K562 (cell line): Measurements from ENCODE around the gene SIGLEC6. TPM values are rescaled to one million over a fixed set of nuclear protein-coding genes. Genes with fewer than 3 reads are reported as not detected.

ENCODE experiments used
- C11orf30 ChIP-seq: fragments of 450-650 bp; IDR thresholded peaks from 2 replicates; pipeline ENCODE4 v1.6.1; 2016; ENCODE audit warnings: low read depth, mild to moderate bottlenecking
- MAFK ChIP-seq: IDR thresholded peaks from 2 replicates; pipeline ENCODE4 v1.6.1; 2011; ENCODE audit warnings: low read length, improper control_type of control experiment
- RBFOX2 ChIP-seq: fragments of 200-400 bp; formaldehyde crosslinking; IDR thresholded peaks from 2 replicates; pipeline ENCODE4 v1.6.1; 2017; ENCODE audit warnings: low read depth, mild to moderate bottlenecking, low read length, moderate library complexity
- TCF7 ChIP-seq: sonication (generic); IDR thresholded peaks from 2 replicates; pipeline ENCODE4 v1.6.1; 2016; ENCODE audit warnings: antibody characterized with exemption, borderline replicate concordance
- TEAD4 ChIP-seq, 2 experiments: sonication (generic) in 1 of 2; formaldehyde crosslinking in 1 of 2; IDR thresholded peaks; 2 replicates each; pipeline versions ENCODE4 v1.6.1 to v1.8.0; 2012 to 2022; ENCODE audit warnings: borderline replicate concordance in 1 of 2, inconsistent platforms in 1 of 2, low read length in 1 of 2, mild to moderate bottlenecking in 1 of 2, missing genetic modification reagents in 1 of 2
- ZBTB40 ChIP-seq, 2 experiments: fragments of 450-650 bp in 1 of 2; sonication (generic) in 1 of 2; formaldehyde crosslinking in 1 of 2; IDR thresholded peaks; 2 replicates each; pipeline versions ENCODE4 v1.7.1 to v1.9.0; 2016 to 2022; ENCODE audit warnings: inconsistent platforms in 1 of 2, mild to moderate bottlenecking in 1 of 2, missing genetic modification reagents in 1 of 2
- ZNF263 ChIP-seq: sonication (generic); formaldehyde crosslinking; IDR thresholded peaks from 2 replicates; pipeline ENCODE4 v1.8.0; 2022; ENCODE audit warnings: mild to moderate bottlenecking, missing genetic modification reagents, borderline replicate concordance
- ZNF511 ChIP-seq: sonication (generic); formaldehyde crosslinking; IDR thresholded peaks from 2 replicates; pipeline ENCODE4 v1.8.0; 2022; ENCODE audit warnings: mild to moderate bottlenecking, missing genetic modification reagents
- ZNF589 ChIP-seq: fragments of 200-800 bp; sonication (Bioruptor generic); IDR thresholded peaks from 2 replicates; pipeline ENCODE4 v1.6.1; 2016; ENCODE audit warnings: low read depth, missing genetic modification characterization, missing compliant biosample characterization
- ZNF740 ChIP-seq, 3 experiments: fragments of 200-800 bp in 1 of 3; sonication (Bioruptor generic) in 1 of 3; sonication (generic) in 1 of 3; formaldehyde crosslinking in 1 of 3; IDR thresholded peaks; 2 replicates each; pipeline versions ENCODE4 v1.6.1 to v1.8.0; 2016 to 2022; ENCODE audit warnings: mild to moderate bottlenecking in 2 of 3, missing compliant biosample characterization in 2 of 3, missing genetic modification characterization in 2 of 3, missing genetic modification reagents in 1 of 3
- ZZZ3 ChIP-seq: fragments of 450-650 bp; IDR thresholded peaks from 2 replicates; pipeline ENCODE4 v1.6.1; 2016; ENCODE audit warnings: antibody characterized with exemption, mild to moderate bottlenecking, moderate library complexity
- polyA plus RNA-seq, 8 experiments: library from polyadenylated mRNA; depleted of rRNA in 4 of 8; stranded (reverse) in 5 of 8; unstranded in 3 of 8; fragments of >200 nt; fragmentation: Nextera tagmentation in 2 of 8; fragmentation: Illumina TruSeq in 1 of 8; extraction: Ambion mirVana in 2 of 8; extraction: Trizol in 1 of 8; gene quantifications; 2 replicates each; pipeline versions ENCODE4 v1.2.1 to v1.2.3, GENCODE V29; 2011 to 2014; ENCODE audit warnings: inconsistent platforms in 1 of 8, missing spikeins in 1 of 8
- total RNA-seq, 7 experiments: library from RNA; depleted of rRNA in 6 of 7; stranded (reverse); fragments of >200 nt in 6 of 7; fragmentation: Illumina TruSeq in 2 of 7; extraction: Trizol in 2 of 7; gene quantifications; 2 replicates each; pipeline versions ENCODE4 v1.2.1 to v1.2.3, GENCODE V29; 2011 to 2021; ENCODE audit warnings: low replicate concordance in 1 of 7

The SIGLEC6 gene
- total and polyA plus RNA-seq, 9 of the 15 experiments (the other 6 are each of a cell fraction or from before 2014, with no cell fraction given), result 0.03 to 17.5 (median 0.71) TPM

GRCh38 chr19:51550848-51551672 is 19.6 kb upstream of the SIGLEC6 start (continued):
- TF ChIP-seq ZNF740 (CRISPR knock-in tag; IDR thresholded peaks at IDR 0.05) (0 out of 2 replicates have a peak, but pooled peaks have one; percentile 37), ZNF740 (tag; IDR thresholded peaks at IDR 0.05) (no peak), ZNF589 (0 out of 2 replicates have a peak, but pooled peaks have one; percentile 20), ZNF511 (0 out of 2 replicates have a peak, but pooled peaks have one; percentile 44), ZNF263 (peak; percentile 55; the same call in 1 of the 2 replicates), TCF7 (0 out of 2 replicates have a peak, but pooled peaks have one; percentile 9), TEAD4 (IDR thresholded peaks at IDR 0.05; ENCODE audit: low read length) (peak; percentile 36; the same call in 1 of the 2 replicates), TEAD4 (CRISPR knock-in tag; IDR thresholded peaks at IDR 0.05; ENCODE audit: borderline replicate concordance) (no peak), RBFOX2 (peak; percentile 67), C11orf30 (peak; percentile 49), ZZZ3 (no peak), ZBTB40 (IDR thresholded peaks at IDR 0.05) (no peak), ZBTB40 (CRISPR knock-in tag; IDR thresholded peaks at IDR 0.05) (no peak), MAFK (peak; percentile 22; the same call in 1 of the 2 replicates)
